GM12873 (cell line): ENCODE data around the gene HBD.

Source experiments
- CTCF ChIP-seq: IDR thresholded peaks from 2 replicates; pipeline ENCODE4 v1.5.1; 2012; ENCODE audit warnings: low read depth, mild to moderate bottlenecking, moderate library complexity, low read length, control low read depth; ENCODE audit not compliant: insufficient read depth; ENCODE audit errors: missing control alignments

The HBD gene

GRCh38 chr11:5237420-5237819 is 3.1 kb upstream of the HBD start:
- no peak for TF ChIP-seq CTCF

GRCh38 chr11:5235364-5236095 is 1.2 kb upstream of the HBD start:
- TF ChIP-seq CTCF: no peak

- TF ChIP-seq CTCF: no peak
Observed at GRCh38 chr11:5233307-5233706, 976 bp downstream of the HBD start.

- no peak for TF ChIP-seq CTCF
Observed at GRCh38 chr11:5232821-5233220, 1.5 kb downstream of the HBD start.

- no peak for TF ChIP-seq CTCF
Observed at GRCh38 chr11:5232176-5232575, 2.1 kb downstream of the HBD start.

- TF ChIP-seq CTCF: no peak
Observed at GRCh38 chr11:5231111-5231510, 3.2 kb downstream of the HBD start.

- no peak for TF ChIP-seq CTCF
Observed at GRCh38 chr11:5230266-5230665, 4.0 kb downstream of the HBD start.
